IPS DF 19.7 (cell line): ENCODE results near the gene PTPRT.

ENCODE experiments used
- DNase-seq: peaks from one replicate; pipeline ENCODE4 v3.0.0-alpha.2; 2013; ENCODE audit warnings: low read depth, low spot score

PTPRT gene

DNA sequence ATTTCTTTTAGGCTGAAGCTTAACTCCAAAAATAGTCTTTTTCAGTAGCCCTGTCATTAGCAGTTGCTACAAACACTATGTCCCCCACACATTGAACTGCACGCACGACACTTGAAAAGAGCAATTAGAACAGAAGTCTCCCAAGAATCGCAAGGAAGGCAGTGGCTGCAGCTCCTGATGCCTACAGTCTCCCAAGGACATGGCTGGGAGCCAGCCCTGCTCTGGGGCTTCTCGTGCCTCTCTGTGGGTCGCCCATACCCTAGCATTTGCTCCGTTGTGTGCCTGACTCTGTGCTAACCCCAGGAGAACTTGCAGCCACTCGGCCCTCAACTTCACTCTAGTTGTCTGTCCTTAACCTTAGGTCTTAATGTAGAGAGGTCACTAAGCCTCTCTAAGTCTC, 454.2 kb downstream of the PTPRT start:
- no peak for DNase-seq

DNA sequence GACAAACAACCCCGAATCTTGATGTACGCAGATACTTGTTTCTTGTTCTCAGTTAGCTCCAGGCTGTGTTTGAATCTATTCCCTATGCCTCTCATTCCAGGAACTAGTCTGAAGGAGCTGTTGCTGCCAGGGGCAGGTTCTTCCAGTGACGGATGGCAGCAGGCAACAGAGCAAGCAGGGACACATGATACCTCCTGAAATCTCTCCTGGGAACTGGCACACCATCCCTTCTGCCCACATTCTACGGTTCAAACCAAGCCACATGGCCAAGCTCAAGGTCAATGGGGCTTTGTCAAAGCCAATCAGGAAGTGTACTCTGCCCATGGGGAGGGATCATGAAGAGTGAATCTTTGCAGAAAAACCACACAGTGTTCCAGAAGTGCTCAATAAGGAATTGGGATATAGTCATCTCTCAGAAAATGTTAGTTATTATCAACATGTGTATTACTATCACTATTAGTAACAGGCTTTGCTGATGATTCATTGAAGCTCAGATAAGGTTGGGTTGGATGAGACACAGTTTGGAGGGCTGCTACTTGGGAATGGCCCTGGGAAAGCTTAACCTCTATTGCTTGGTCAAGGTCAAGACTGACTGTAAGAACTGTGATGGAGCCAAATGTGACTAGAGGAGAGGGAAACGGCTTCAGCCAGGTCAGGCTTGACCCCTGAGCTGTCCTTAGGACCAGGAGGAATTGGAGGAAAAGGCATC, 454.9 kb downstream of the PTPRT start:
- no peak for DNase-seq

DNA sequence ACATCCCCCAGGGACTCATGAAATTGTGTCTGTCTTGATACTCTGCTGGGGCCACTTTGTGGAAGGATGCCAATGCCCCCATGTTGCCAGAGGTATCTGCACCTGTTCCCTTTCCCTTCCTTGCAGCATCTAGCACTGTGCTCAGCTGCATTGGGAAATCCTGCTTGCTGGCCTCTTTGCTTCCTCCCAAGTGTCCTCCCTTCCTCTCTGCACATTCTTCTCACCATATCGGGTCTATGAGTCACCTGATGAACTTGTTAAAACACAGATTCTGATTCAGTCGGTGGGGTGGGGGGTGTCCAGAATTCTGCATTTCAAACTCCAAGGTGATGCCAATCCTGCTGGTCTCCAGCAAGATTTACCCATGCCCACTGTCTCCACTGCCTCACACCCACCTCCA, 467.8 kb downstream of the PTPRT start:
- no peak for DNase-seq

DNA sequence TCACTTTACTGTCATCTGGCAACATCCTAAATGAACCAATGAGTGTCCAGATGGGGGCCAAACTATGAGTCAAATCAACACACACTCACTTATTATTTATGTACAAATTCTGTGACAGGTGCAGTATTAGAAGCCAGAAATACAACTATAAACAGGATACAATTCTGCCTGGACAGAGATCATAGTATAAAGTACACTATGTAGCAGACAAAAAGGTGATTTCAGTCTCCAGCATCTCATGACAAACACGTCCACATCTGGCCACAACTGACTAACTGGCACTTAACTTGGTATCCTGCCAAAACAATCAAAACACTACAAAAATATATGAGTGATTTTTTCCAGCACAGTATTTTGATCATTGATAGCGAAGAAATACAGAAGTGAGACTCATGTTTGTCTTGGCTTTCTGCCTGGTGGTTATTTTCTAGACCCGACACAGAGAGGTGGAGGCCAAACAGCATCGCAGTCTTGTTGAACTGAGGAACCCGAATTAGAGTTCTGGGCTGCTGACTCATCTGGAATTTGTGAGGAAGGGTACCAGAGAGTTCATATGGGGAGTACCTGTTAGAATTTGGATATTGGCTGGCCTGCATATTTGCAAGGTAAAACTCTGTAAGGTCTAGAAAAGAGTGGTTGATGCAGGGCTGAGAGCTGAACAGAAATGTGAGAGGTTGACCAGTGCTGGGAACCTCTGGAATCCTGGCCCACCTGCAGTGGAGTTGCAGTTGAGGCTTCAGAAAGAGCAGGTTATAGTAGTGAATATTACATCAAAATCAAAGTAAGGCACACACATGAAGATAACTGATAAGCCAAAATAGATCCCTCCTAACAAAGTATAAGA, 475.2 kb downstream of the PTPRT start:
- DNase-seq: no peak

DNA sequence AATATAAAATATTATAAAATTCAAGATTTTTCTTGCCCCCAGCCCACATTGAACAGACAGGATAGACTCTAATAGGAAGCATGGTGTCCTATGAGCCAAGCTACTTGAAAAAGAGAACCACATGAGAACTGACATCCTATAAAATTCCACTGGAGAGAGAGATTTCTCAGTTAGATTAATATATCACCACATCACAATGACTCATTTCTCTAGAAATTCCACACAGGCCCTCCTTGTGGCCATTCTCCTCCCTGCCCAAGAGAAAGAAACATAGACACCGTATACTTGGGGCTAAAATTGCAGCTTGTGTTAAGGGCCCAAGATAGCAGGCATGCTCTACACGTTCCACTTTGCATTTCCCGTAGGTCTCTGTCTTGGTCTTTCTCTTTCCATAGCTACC, 481.4 kb downstream of the PTPRT start:
- no peak for DNase-seq

DNA sequence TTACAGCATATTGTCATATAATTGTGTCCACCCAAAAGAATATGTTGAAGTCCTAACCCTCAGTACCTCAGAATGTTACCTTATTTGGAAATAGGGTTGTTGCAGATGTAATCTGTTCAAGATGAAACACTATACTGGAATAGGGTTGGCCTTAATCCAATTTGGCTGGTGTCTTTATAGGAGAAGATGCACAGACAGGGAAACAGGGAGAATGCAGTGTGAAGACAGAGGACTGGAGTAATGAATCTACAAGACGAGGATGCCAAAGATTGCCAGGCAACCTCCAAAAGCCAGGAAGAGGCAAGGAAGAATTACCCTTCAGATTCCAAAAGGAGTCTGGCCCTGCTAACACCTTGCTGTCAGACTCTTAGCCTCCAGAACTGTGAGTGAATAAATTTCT, 482.9 kb downstream of the PTPRT start:
- no peak for DNase-seq

DNA sequence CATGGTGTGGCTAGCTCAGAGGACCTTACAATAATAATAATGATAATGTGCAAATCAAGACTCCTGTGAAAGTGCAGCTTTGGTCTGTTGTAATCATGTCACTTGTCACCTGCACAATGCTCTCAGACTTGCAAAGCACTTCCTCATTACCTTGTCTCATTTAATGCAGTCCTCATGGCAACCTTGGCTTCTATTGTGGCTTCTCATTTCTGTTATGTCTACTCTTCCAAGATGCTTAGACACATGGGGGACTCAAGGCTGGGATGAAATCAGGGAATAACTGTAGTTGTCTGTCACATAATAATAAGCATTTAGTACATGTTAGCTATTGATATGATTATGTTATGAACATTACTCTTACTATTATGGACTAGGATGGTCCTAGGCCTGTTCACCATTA, 484.2 kb downstream of the PTPRT start:
- DNase-seq: no peak

DNA sequence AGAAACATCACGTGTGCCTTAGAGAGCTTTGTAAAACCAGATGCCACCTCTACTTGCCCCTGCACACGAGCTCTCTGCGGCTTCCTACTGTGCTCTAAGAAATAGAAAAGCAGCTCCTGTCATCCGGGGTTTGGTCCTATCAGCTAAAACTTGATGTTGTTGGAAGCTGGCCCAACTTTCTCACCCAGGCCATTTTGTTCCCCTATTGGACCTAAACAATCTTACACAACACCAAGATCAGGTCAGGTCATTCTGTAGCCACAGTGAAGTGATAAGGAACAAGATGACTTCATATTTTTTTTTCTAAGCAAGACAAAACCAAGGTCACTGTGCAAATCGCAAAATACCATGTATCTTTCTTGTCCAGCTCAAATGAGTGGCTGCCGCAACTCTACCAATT, 486.0 kb downstream of the PTPRT start:
- DNase-seq: no peak

DNA sequence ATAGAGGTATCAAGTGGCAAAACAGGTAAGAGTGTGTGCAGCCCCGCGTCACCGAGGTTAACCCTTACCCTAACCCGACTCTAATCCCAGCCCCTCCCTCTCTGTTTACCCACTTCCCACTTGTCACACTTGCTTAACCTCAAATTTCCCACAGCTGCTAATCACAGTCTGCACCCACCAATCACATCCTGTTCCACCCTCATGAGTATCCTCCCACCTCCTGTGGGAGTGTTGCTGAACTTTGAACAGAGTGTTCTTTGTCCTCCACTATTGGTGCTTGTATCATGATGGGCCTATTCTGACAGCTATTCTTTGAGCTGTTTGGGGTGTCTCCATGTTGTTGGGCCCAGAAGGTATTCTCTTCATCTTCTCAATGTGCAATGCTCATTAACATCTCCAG, 487.8 kb downstream of the PTPRT start:
- no peak for DNase-seq

DNA sequence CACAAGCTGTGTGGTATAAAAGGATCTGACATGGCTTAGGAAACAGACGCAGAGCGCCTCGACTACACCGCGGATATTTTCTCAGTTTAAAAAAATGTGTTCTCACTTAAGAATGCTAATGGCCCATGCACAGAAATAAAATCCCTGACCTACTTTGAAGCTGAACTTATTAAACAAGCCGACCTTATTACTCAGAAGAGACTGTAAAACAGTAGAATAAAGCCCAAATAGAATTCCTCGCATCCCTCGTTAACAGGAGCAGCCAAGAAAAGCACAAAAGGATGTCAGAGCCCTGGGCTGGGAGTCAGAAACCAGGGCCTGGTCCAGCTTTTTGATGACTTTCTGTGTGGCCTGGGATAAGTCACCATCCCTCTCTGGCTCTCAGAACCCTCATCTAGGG, 489.3 kb downstream of the PTPRT start:
- DNase-seq: no peak

DNA sequence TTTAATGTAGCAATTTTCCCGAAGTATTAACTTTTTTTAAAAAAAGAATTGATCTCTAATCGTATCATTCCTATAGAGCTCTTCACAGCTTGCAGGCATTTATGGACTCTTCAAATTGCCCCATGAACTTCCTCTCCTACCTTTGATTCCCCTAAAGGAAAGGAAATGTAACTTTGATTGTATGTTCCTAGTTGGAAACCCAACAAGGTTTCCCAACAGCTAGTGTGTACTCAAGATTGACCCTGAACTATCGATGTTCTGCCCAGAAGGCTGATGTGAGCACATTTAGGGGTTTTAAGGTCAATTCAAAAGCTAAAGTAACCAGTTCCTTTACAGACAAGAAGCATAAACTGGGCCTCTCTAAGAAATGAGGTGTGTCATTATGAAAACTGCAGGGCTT, 491.7 kb downstream of the PTPRT start:
- no peak for DNase-seq

DNA sequence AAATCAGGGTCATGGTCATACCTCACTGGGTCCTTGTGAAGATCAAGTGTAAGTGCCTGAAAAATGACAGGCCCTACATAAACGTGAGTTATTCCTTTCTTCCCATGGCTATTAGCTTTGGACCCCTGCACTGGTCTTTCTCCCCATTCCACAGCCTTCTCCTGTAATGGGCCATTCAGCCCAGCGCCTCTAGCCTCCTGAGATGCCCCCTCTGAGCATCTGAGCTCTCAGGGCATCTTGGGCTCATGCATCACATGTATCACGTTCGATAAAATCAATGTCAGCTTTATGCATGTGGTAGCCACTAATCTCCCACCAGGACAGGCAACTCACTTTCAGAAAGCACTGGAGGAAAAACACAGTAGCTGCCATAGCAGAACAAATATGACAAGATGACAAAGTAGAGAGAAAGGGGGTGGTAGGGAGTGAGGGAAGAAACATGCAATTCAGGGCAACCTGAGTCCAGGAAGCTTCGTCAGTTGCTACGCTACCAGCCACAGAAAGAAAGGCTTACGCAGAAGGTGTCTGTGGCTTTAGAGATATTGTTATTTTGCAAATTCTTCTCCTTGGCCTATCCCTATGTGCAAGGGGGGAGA, 498.8 kb downstream of the PTPRT start:
- DNase-seq: no peak

DNA sequence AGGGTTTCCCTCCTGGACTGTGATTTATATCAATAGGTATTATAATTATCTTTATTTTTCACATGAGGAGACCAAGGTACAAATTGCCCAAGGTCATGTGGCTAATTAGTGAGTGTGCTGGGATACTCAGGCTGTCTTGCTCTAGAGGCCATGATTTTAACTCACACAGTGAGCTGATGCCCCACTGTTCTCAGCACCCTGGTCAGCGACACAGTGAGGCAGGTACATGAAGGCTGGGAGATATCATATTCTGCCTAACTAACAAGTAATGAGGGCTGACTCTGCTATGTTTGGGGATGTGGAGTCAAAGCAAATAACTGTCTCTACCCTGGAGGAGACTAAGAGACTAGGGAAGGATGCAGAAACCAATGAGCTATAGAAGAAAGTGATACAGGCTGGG, 501.1 kb downstream of the PTPRT start:
- DNase-seq: no peak

DNA sequence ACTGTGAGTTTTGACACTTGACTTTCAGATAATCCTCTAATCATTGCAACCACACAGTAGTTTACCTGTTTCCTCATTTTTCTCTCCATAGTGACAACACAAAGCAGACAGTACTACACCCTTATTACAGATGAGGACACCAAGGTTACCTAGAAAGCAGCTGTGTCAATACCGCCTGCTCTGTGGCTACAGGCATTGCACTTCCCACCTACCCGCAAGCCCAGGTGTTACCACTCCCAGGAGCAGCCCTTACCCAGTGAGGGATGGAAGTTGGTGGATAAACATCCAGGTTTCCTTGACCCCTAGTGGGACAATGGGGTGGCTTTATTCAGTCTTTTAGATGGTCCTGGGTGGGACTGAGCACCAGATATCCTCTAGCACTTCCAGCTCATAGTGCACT, 503.6 kb downstream of the PTPRT start:
- no peak for DNase-seq

DNA sequence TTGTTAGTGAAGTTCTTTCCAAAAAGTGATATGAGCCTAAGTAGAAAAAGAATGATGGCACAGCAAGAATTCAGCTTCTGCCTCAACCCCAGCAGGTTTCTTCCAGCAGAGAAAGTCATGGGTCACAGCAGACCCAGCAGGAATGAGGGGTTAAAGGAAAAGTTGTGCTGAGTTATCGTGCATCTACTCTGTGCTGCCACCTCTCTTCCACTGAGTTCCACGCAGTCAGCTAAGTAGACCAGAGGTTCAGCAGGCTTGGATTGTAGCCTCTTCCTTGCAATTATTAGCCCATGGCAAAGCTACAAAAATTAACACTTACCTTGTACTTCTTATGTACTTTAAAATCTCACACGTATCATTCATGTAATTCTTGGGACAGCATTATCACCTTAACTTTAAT, 510.8 kb downstream of the PTPRT start:
- DNase-seq: no peak

DNA sequence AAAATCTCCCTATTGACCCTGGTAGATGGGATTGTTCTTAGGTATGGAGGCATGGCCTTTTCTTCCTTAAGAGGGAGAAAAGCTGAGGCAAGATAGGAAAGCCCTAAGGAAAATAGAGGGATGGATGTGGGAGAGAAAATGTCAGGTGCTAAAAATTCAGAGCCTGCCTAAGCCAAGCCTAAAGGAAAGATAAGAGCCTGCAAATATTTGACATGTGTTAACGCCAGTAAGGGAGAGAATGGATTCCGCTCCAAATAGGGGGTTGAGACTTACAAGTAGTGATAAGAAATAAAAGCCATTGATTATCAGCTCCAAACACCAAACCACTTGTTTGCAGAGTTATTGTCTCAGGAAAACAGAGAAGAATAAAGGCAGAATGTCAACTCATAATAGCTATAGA, 533.6 kb downstream of the PTPRT start:
- no peak for DNase-seq

DNA sequence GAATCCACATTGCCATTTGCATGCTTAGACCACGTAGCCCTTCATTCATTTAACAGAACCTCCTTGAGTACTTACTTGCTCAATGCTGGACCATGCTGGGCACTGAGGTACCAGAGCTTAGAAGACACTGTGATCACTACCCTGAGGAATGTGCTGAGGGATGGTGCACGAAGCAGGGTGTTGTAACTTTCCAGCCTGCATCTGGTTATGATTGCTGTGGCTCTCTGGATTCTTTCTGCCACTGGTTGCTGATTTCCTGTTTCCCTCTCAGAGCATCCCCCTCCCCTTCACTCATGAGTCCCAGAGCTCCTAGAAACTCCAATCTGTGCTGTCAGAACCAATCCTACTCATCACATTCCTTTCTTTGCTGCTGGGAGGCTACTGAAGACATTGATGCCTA, 537.4 kb downstream of the PTPRT start:
- no peak for DNase-seq

DNA sequence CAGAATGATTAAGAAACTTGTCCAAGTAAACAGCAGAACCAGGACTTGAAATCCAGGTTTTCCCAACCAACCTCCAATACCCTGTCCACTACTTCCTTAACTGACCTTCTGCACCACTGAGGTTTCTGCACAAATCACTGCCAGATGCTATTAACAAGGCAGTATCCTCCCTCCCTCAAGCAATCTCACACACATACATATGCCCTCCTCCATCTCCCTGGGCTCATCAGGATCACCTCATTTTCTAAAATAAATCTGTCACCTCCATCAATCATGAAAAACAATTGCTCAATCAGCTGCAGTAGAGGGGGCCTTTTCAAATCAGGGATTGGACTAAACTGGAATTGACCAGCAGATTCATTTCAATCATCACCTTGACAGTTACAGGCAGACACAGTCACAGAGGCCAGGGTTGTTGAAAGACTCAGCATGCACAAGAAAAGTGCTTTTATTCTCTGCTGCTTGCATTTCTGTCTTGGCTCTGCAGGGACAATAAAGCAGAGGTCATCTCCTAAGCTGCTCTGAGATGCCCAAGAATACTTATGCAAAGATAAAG, 539.4 kb downstream of the PTPRT start:
- no peak for DNase-seq

DNA sequence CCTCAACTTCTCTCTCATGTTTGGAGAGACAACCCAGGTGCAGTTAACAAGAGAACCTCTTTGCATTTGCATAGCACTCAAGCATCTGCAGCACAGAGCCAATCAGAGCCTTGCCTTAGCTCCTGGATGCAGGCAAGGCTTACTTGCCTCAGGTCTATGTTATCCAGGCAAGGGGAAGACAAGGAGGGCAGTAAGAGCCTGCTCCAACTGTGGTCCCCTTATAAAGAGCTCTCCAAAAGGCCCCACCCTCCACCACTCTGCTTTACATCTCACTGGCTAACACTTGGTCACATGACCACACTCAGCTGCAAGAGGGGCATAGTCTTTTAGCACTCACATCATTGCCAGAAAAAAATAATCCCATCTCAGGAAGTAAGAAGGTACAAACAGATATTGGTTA, 540.0 kb downstream of the PTPRT start:
- no peak for DNase-seq

DNA sequence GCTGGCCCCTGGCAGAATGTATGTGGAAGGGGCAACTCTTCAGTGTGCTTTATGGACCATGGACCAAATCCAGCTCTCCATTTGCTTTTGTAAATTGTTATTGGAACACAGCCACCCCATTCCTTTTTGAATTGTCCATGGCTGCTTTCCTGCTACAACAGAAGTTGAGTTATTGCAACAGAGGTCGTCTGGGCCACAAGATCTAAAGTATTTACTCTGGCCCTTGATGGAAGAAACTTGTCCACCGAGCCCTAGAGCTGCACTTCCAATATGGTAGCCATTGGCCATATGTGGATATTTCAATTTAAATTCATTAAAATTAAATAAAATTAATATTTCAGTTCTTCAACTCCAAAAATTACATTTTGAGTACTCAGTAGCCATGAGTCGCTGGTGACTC, 543.5 kb downstream of the PTPRT start:
- no peak for DNase-seq

DNA sequence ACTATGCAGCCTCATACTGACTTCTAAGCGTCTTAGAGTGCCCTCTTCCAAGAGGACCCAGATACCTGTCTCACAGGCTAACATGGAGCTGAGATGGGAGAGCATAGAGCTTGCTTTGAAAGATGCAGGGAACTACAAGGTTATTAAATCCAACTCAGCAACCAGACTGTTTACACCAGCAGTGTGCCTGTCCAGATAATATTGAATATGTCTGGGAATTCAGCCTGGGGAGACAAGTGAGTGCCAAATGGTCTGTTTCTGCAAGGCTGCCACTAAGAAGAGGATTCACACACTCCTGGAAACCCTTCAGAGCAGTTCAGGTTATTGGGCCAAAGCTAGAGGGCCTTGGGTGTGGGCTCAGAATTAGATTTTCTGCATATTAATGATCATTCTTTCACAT, 547.8 kb downstream of the PTPRT start:
- DNase-seq: no peak

DNA sequence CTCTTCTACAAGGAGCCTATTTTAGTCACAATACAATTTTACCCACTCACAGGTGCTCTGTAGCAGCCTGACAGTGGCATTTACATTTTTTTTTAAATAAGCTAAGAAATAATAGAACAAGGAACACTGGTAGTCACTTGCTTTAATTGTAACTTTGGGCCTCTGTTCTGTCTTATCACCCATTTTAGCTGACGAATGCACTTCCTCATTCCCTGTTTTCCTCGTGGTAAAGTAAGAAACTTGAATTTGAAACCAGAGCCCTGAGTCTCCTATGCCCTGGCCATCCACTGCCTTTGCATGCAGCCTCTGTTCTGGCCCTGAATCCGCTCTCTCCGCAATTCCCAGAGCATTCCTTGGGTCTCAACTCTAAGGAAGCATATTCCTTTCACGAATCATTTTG, 550.6 kb downstream of the PTPRT start:
- no peak for DNase-seq
